Testis (tissue), 3 donors: ENCODE results near the gene MPDZ. TPM values are rescaled to one million over a fixed set of nuclear protein-coding genes. Genes with fewer than 3 reads are reported as not detected.

Source experiments
- DNase-seq: peaks from one replicate; pipeline ENCODE4 v3.0.0-alpha.2; 2019
- H3K27ac ChIP-seq, 2 donors: fragments of 200-600 bp; sonication (generic); one replicate each; pipeline ENCODE4 v1.5.1; 2019
- H3K27me3 ChIP-seq: fragments of 200-600 bp; sonication (generic); one replicate; pipeline ENCODE4 v1.5.1; 2019
- H3K36me3 ChIP-seq: fragments of 200-600 bp; sonication (generic); one replicate; pipeline ENCODE4 v1.5.1; 2017; ENCODE audit warnings: low read depth; ENCODE audit errors: missing control alignments
- H3K4me1 ChIP-seq: fragments of 200-600 bp; sonication (generic); one replicate; pipeline ENCODE4 v1.5.1; 2019
- H3K4me3 ChIP-seq, 2 donors: fragments of 200-600 bp; sonication (generic); one replicate each; pipeline ENCODE4 v1.5.1; 2017 to 2019
- H3K9me3 ChIP-seq: fragments of 200-600 bp; sonication (generic); one replicate; pipeline ENCODE4 v1.5.1; 2017
- CTCF ChIP-seq, 3 experiments: fragments of 450-650 bp in 2 of 3; fragments of 200-600 bp in 1 of 3; sonication (generic) in 1 of 3; IDR thresholded peaks; one replicate each; pipeline ENCODE4 v1.5.1; 2016 to 2019; ENCODE audit warnings: antibody characterized with exemption in 3 of 3, mild to moderate bottlenecking in 2 of 3, moderate library complexity in 1 of 3
- POLR2A ChIP-seq: fragments of 450-650 bp; IDR thresholded peaks from one replicate; pipeline ENCODE4 v1.6.1; 2017; ENCODE audit warnings: antibody characterized with exemption, mild to moderate bottlenecking, moderate library complexity
- WGBS, 2 donors: methylation state at CpG; one replicate each; pipeline ENCODE4 v1.1.5; 2018; 5-methylcytosine and 5-hydroxymethylcytosine counted together
- intact Hi-C: fragments of 100-400 bp; cut with DNase I; formaldehyde crosslinking; loops from one replicate; pipeline ENCODE4 v1.15.1; 2023; ENCODE audit warnings: low total_unique reads
- polyA plus RNA-seq: library from polyadenylated mRNA; stranded (reverse); fragments of 350-450 nt; fragmentation: Illumina TruSeq; extraction: RNeasy Lipid Tissue Mini Kit (QIAGEN cat#74804); gene quantifications from one replicate; pipeline ENCODE4 v1.2.3, GENCODE V29; 2014; ENCODE audit warnings: low read depth, low replicate concordance; ENCODE audit not compliant: insufficient read depth
- total RNA-seq, 2 donors: library from RNA; depleted of rRNA; stranded (reverse); fragments of >200 nt; gene quantifications; one replicate each; pipeline ENCODE4 v1.2.3, GENCODE V29; 2016

Gene MPDZ
- total and polyA plus RNA-seq, 3 donors from 2014 or later = 25.4 to 42.8 (median 38.2) TPM

DNA sequence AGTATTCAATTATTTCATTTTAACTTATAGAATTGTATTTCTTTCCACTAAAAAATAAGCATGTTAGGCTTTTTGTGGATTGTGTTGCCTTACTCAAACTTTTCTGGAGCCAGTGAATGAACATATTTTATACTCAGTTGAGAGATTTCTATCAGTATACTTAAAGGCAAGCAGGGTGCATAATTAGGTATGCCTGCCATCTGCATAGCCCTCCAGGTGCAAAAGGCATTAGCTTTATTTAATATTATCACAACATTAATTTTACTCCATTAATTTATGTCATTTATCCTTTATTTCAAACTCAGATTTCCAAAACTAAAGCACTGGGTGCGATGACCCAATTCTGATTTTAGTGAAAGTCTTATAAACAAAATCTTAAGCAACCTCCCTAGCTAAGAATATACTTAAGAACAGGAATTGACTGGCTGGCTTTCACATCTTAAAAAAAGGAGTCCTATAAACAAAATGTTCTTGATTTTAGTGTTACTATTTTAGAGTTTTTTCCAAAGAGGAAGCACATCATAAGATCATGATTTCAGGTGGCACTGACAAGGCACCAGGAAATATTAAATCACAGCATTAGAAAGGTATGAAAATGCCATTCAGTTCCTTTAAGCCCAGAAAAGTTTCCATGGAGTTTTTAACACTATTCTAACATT lies 178.4 kb downstream of the MPDZ start:
- no peak for DNase-seq
- WGBS, 2 donors = 82 to 89% methylated on average over 1 of the region's 1 CpG
- Histone ChIP-seq H3K9me3 (no peaks in the 10 kb centered on the region), H3K4me3 (no peak overlapping the region), H3K27me3 (no peaks in the 10 kb centered on the region), H3K36me3 (no peaks in the 10 kb centered on the region), H3K27ac (no peak overlapping the region), H3K4me1 (no peaks in the 10 kb centered on the region)
- intact Hi-C loops = no loop called here
- TF ChIP-seq CTCF (IDR thresholded peaks at IDR 0.05) (no peak), POLR2A (no peak)

- no peaks in the 10 kb centered on the region for H3K27me3 ChIP-seq
- no peak for DNase-seq
- no peak overlapping the region for H3K27ac ChIP-seq
- no peaks in the 10 kb centered on the region for H3K36me3 ChIP-seq
- H3K4me3 ChIP-seq = no peak overlapping the region
- no peak for TF ChIP-seq POLR2A
- intact Hi-C loops = no loop called here
- H3K4me1 ChIP-seq = no peaks in the 10 kb centered on the region
- 78 to 89% methylated on average over 2 of the region's 2 CpGs for WGBS, 2 donors
- no peaks in the 10 kb centered on the region for H3K9me3 ChIP-seq
Observed at GRCh38 chr9:13095056-13095455, 184.4 kb downstream of the MPDZ start.

GRCh38 chr9:13090628-13091027 lies 188.9 kb downstream of the MPDZ start:
- Histone ChIP-seq H3K4me1 (peaks cover 3% of the 10 kb centered on the region), H3K27ac (no peak overlapping the region), H3K36me3 (no peaks in the 10 kb centered on the region), H3K9me3 (no peaks in the 10 kb centered on the region), H3K4me3 (no peak overlapping the region), H3K27me3 (no peaks in the 10 kb centered on the region)
- no peak for DNase-seq
- intact Hi-C loops = no loop called here
- WGBS, 2 donors = 41 to 49% methylated on average over 4 of the region's 4 CpGs
- TF ChIP-seq POLR2A (no peak), CTCF (IDR thresholded peaks at IDR 0.05) (no peak)

DNA sequence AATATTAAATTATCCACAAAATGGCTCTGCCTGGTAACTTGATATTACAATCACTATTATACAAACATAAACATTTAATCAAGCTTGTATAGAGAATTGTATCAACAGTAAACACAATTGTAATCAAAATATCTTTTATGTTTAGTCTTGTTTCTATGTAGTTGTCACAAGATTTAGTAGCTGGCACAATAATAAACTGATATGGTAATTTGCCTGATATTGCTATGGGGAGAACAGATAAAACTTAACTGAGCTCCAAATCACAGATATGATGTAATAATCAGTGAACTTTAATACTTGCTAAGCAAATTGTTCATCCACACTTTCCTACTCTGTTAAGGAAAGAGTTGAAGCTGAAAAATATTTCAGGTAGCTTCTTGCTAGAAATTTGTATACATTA lies 189.8 kb downstream of the MPDZ start:
- Histone ChIP-seq H3K9me3 (no peaks in the 10 kb centered on the region), H3K4me1 (peaks cover 3% of the 10 kb centered on the region), H3K27me3 (no peaks in the 10 kb centered on the region), H3K27ac (no peak overlapping the region), H3K36me3 (no peaks in the 10 kb centered on the region), H3K4me3 (no peak overlapping the region)
- intact Hi-C loops = no loop called here
- DNase-seq = no peak
- no peak for TF ChIP-seq POLR2A

- TF ChIP-seq POLR2A (no peak), CTCF (IDR thresholded peaks at IDR 0.05) (peak; percentile 32 to 77 (median 59))
- intact Hi-C loops = no loop called here
- DNase-seq = peak; percentile 44
- Histone ChIP-seq H3K4me3 (no peak overlapping the region), H3K27ac (no peak overlapping the region), H3K36me3 (no peaks in the 10 kb centered on the region), H3K27me3 (no peaks in the 10 kb centered on the region), H3K4me1 (peaks cover 3% of the 10 kb centered on the region), H3K9me3 (no peaks in the 10 kb centered on the region)
- WGBS, 2 donors = 18 to 20% methylated on average over 10 of the region's 10 CpGs
Observed at GRCh38 chr9:13088720-13089427, 190.6 kb downstream of the MPDZ start.
